H1 (cell line): ENCODE measurements around the gene COL27A1. TPM values are rescaled to one million over a fixed set of nuclear protein-coding genes. Genes with fewer than 3 reads are reported as not detected.
"Not testable (repeated sequence)": the region's sequence is repeated elsewhere in the genome, so short reads cannot be mapped to it uniquely, and the experiment has no call there.

Source experiments
- CTCF ChIA-PET: fragments of 300-600 bp; sonication (Branson Sonifier 250); formaldehyde crosslinking; loops from one replicate; lab custom pipeline; 2021; ENCODE audit not compliant: partially characterized antibody; lab: Charles Lee
- POLR2A ChIA-PET: fragments of 300-600 bp; sonication (Branson Sonifier 250); formaldehyde crosslinking; loops from one replicate; lab custom pipeline; 2021; ENCODE audit warnings: inconsistent platforms; ENCODE audit not compliant: partially characterized antibody; lab: Charles Lee
- DNase-seq, 2 experiments: peaks; one replicate each; pipeline versions ENCODE4 v3.0.0 to v3.0.0-alpha.2; 2010 to 2022; ENCODE audit warnings: low spot score in 2 of 2, low read depth in 1 of 2, mixed read lengths in 1 of 2
- FAIRE-seq: peaks from 2 replicates; lab custom pipeline; 2011; peaks lifted over from hg19 to GRCh38; lab: Jason Lieb, UNC
- H2AFZ ChIP-seq: 2 replicates; pipeline ENCODE4 v1.8.1; 2012; ENCODE audit warnings: low read length, inconsistent platforms
- H2AK5ac ChIP-seq: 2 replicates; pipeline ENCODE4 v1.6.1; 2013; ENCODE audit warnings: low read depth, low read length
- H2BK120ac ChIP-seq: replicated peaks from 2 replicates; pipeline ENCODE3; 2013; ENCODE audit warnings: low read depth, low read length, inconsistent platforms
- H2BK12ac ChIP-seq: 2 replicates; pipeline ENCODE4 v1.6.1; 2013; ENCODE audit warnings: low read depth, low read length
- H2BK15ac ChIP-seq: 2 replicates; pipeline ENCODE4 v1.6.1; 2013; ENCODE audit warnings: low read length
- H2BK20ac ChIP-seq: 2 replicates; pipeline ENCODE4 v1.6.1; 2013; ENCODE audit warnings: low read length
- H2BK5ac ChIP-seq: 2 replicates; pipeline ENCODE4 v1.6.1; 2013; ENCODE audit warnings: low read depth, low read length
- H3K14ac ChIP-seq: 2 replicates; pipeline ENCODE4 v1.6.1; 2013; ENCODE audit warnings: inconsistent platforms; ENCODE audit not compliant: insufficient read length
- H3K18ac ChIP-seq: 2 replicates; pipeline ENCODE4 v1.6.1; 2013; ENCODE audit warnings: low read length; ENCODE audit errors: extremely low read depth
- H3K23ac ChIP-seq: 2 replicates; pipeline ENCODE4 v1.6.1; 2013; ENCODE audit warnings: inconsistent platforms; ENCODE audit not compliant: insufficient read length
- H3K23me2 ChIP-seq: 2 replicates; pipeline ENCODE4 v1.6.1; 2013; ENCODE audit warnings: low read depth, low read length
- H3K27ac ChIP-seq: 2 replicates; pipeline ENCODE4 v1.6.1; 2011; ENCODE audit warnings: low read depth, low read length, inconsistent platforms
- H3K27me3 ChIP-seq, 4 experiments: replicated peaks in 1 of 4; 1 replicate in 1 of 4; 2 replicates in 3 of 4; pipeline versions ENCODE4 v1.6.1 to v1.8.1; 2011 to 2013; ENCODE audit warnings: low read length in 3 of 4, mild to moderate bottlenecking in 3 of 4, inconsistent platforms in 2 of 4, mixed read lengths in 2 of 4, moderate library complexity in 1 of 4; ENCODE audit not compliant: control insufficient read depth in 3 of 4, insufficient read depth in 3 of 4; ENCODE audit errors: extremely low read depth in 1 of 4
- H3K36me3 ChIP-seq, 4 experiments: 2 replicates each; pipeline versions ENCODE4 v1.6.1 to v1.8.1; 2011 to 2013; ENCODE audit warnings: mild to moderate bottlenecking in 4 of 4, low read length in 3 of 4, moderate library complexity in 2 of 4, control low read depth in 1 of 4, inconsistent platforms in 1 of 4; ENCODE audit not compliant: insufficient read depth in 4 of 4, control insufficient read depth in 2 of 4
- H3K4ac ChIP-seq: replicated peaks from 2 replicates; pipeline ENCODE3; 2013; ENCODE audit warnings: low read length, low read depth, mixed read lengths, inconsistent platforms; ENCODE audit not compliant: insufficient read length
- H3K4me1 ChIP-seq, 4 experiments: replicated peaks in 1 of 4; 1 replicate in 1 of 4; 2 replicates in 3 of 4; pipeline versions ENCODE4 v1.6.1 to v1.8.1; 2011 to 2013; ENCODE audit warnings: low read length in 3 of 4, inconsistent platforms in 2 of 4, mixed read lengths in 1 of 4; ENCODE audit not compliant: insufficient read depth in 4 of 4, control insufficient read depth in 3 of 4
- H3K4me2 ChIP-seq, 2 experiments: 2 replicates each; pipeline versions ENCODE4 v1.6.1 to v1.8.1; 2011 to 2013; ENCODE audit warnings: low read depth in 2 of 2, low read length in 2 of 2, control low read depth in 1 of 2, inconsistent platforms in 1 of 2, mild to moderate bottlenecking in 1 of 2; ENCODE audit not compliant: insufficient read depth in 1 of 2
- H3K4me3 ChIP-seq, 4 experiments: fragments of 200-600, 300-600 bp in 1 of 4; sonication (generic), shearing (Covaris generic), sonication (Bioruptor Twin) in 1 of 4; 2 replicates each; pipeline versions ENCODE4 v1.5.1 to v1.8.1; 2011 to 2016; ENCODE audit warnings: low read length in 4 of 4, low read depth in 3 of 4, control low read depth in 2 of 4, inconsistent platforms in 2 of 4, mild to moderate bottlenecking in 2 of 4, mixed read lengths in 1 of 4, moderate library complexity in 1 of 4; ENCODE audit not compliant: insufficient read depth in 2 of 4; ENCODE audit errors: extremely low read depth in 1 of 4
- H3K56ac ChIP-seq: replicated peaks from 2 replicates; pipeline ENCODE3; 2013; ENCODE audit warnings: low read depth, mild to moderate bottlenecking, mixed read lengths, low read length, inconsistent platforms; ENCODE audit not compliant: insufficient read length
- H3K79me1 ChIP-seq: 2 replicates; pipeline ENCODE4 v1.6.1; 2013; ENCODE audit warnings: low read depth, low read length, control low read depth
- H3K79me2 ChIP-seq, 2 experiments: 2 replicates each; pipeline versions ENCODE4 v1.6.1 to v1.8.1; 2012 to 2013; ENCODE audit warnings: low read length in 2 of 2, mild to moderate bottlenecking in 2 of 2, inconsistent platforms in 1 of 2; ENCODE audit not compliant: insufficient read depth in 2 of 2, control insufficient read depth in 1 of 2
- H3K9ac ChIP-seq, 4 experiments: replicated peaks in 1 of 4; 1 replicate in 1 of 4; 2 replicates in 3 of 4; pipeline versions ENCODE4 v1.6.1 to v1.8.1; 2011 to 2013; ENCODE audit warnings: low read depth in 3 of 4, low read length in 3 of 4, control low read depth in 2 of 4, mild to moderate bottlenecking in 2 of 4, moderate library complexity in 2 of 4, inconsistent platforms in 1 of 4; ENCODE audit errors: extremely low read depth in 1 of 4
- H3K9me3 ChIP-seq, 2 experiments: 2 replicates each; pipeline versions ENCODE4 v1.6.1 to v1.8.1; 2012 to 2013; ENCODE audit warnings: mild to moderate bottlenecking in 2 of 2, moderate library complexity in 2 of 2, control low read depth in 1 of 2, inconsistent platforms in 1 of 2, low read depth in 1 of 2, low read length in 1 of 2, mixed read lengths in 1 of 2; ENCODE audit not compliant: insufficient read depth in 2 of 2
- H4K20me1 ChIP-seq, 2 experiments: replicated peaks in 1 of 2; 2 replicates each; pipeline versions ENCODE3 to v1.8.1; 2011 to 2013; ENCODE audit warnings: inconsistent platforms in 2 of 2, low read length in 2 of 2, mild to moderate bottlenecking in 1 of 2; ENCODE audit not compliant: insufficient read depth in 2 of 2, control insufficient read depth in 1 of 2
- H4K5ac ChIP-seq: 2 replicates; pipeline ENCODE4 v1.6.1; 2013; ENCODE audit warnings: low read length, low read depth, mixed read lengths, inconsistent platforms; ENCODE audit not compliant: insufficient read length
- H4K8ac ChIP-seq: 2 replicates; pipeline ENCODE4 v1.8.0; 2013; ENCODE audit warnings: mild to moderate bottlenecking, moderate library complexity, low read length, inconsistent platforms; ENCODE audit not compliant: insufficient read depth; ENCODE audit errors: extremely low read depth
- H4K91ac ChIP-seq: replicated peaks from 2 replicates; pipeline ENCODE3; 2013; ENCODE audit warnings: low read length, mixed read lengths, inconsistent platforms; ENCODE audit not compliant: insufficient read length
- WGBS, 2 experiments: shearing (Covaris generic) in 1 of 2; methylation state at CpG; one replicate each; pipeline versions ENCODE4 v1.1.6 to v1.1.7; 2013 to 2015; ENCODE audit warnings: low lambda C conversion rate in 2 of 2, mixed read lengths in 2 of 2, inconsistent platforms in 1 of 2, low coverage in 1 of 2, missing lambda C conversion rate in 1 of 2; ENCODE audit not compliant: insufficient replicate concordance in 2 of 2, insufficient coverage in 1 of 2, insufficient read length in 1 of 2; ENCODE audit errors: extremely low coverage in 1 of 2, missing lambda C conversion rate in 1 of 2; 5-methylcytosine and 5-hydroxymethylcytosine counted together
- polyA plus RNA-seq, 7 experiments: library from polyadenylated mRNA; depleted of rRNA in 3 of 7; stranded (reverse) in 5 of 7; unstranded in 2 of 7; fragments of >200 nt in 5 of 7; fragments of 200-250 nt in 2 of 7; gene quantifications; 1 replicate in 5 of 7; 2 replicates in 1 of 7; 4 replicates in 1 of 7; pipeline versions ENCODE4 v1.2.1 to v1.2.3, GENCODE V29; 2011 to 2013; ENCODE audit warnings: missing spikeins in 2 of 7, mixed read lengths in 2 of 7
- total RNA-seq: library from RNA; stranded (reverse); fragmentation: NEBNext Ultra II Directional; extraction: Animal tissue kit (Norgen Biotek cat#: 25700); gene quantifications from 2 replicates; pipeline ENCODE4 v1.2.1, GENCODE V29; 2021

Gene COL27A1
- total and polyA plus RNA-seq, 2 of the 8 experiments (the other 6 are each of a cell fraction or from before 2014, with no cell fraction given), result 15.1 to 22.8 TPM

- CTCF ChIA-PET, H4K91ac ChIP-seq, H3K4me2 ChIP-seq, H3K79me1 ChIP-seq, H3K27me3 ChIP-seq, H3K4me3 ChIP-seq, H2BK12ac ChIP-seq, H3K23ac ChIP-seq, H2BK15ac ChIP-seq, H3K56ac ChIP-seq, H2AK5ac ChIP-seq, H2BK120ac ChIP-seq, H2BK5ac ChIP-seq, H3K4me1 ChIP-seq, H3K79me2 ChIP-seq, H3K14ac ChIP-seq, H4K20me1 ChIP-seq, H3K4ac ChIP-seq, H2AFZ ChIP-seq, H3K9ac ChIP-seq, H3K18ac ChIP-seq, H2BK20ac ChIP-seq, H3K9me3 ChIP-seq, H3K23me2 ChIP-seq, H4K5ac ChIP-seq, DNase-seq, H3K27ac ChIP-seq, H4K8ac ChIP-seq, H3K36me3 ChIP-seq: not testable (repeated sequence)
- WGBS, 2 experiments, result 81% methylated on average over 3 of the region's 4 CpGs; no CpG with 5 or more reads in 1 of the 2 experiments
- FAIRE-seq, result peak; percentile 45
- POLR2A ChIA-PET, result interaction anchor here (0.7 to 1.4 kb wide), 3 partner anchors 9 to 64 kb away, joined by 3 to 5 read pairs (median 4); no protein-coding TSS in a partner anchor
These were observed 177.2 kb downstream of the COL27A1 start for GRCh38 chr9:114332474-114333040.

- WGBS, 2 experiments, result 81% methylated on average over 3 of the region's 4 CpGs; no CpG with 5 or more reads in 1 of the 2 experiments
- peaks cover 8 to 18% (median 15%) of the 10 kb centered on the region in 4 experiments; a peak in 7 of 8 replicates for H3K36me3 ChIP-seq
- H2BK12ac ChIP-seq, CTCF ChIA-PET, H3K9ac ChIP-seq, H2BK120ac ChIP-seq, H3K79me2 ChIP-seq, H3K4me1 ChIP-seq, H3K4ac ChIP-seq, H2BK15ac ChIP-seq, H2BK20ac ChIP-seq, H2BK5ac ChIP-seq, H3K27me3 ChIP-seq, H3K18ac ChIP-seq, H3K14ac ChIP-seq, H2AK5ac ChIP-seq, H3K79me1 ChIP-seq, H3K4me2 ChIP-seq, H3K9me3 ChIP-seq, H3K56ac ChIP-seq, H3K23ac ChIP-seq, H4K91ac ChIP-seq, H2AFZ ChIP-seq, H4K5ac ChIP-seq, H4K20me1 ChIP-seq, FAIRE-seq, DNase-seq, H3K27ac ChIP-seq, POLR2A ChIA-PET, H3K4me3 ChIP-seq, H3K23me2 ChIP-seq, H4K8ac ChIP-seq: not testable (repeated sequence)
These were observed 178.4 kb downstream of the COL27A1 start for GRCh38 chr9:114333718-114334117.
